WTC11 (cell line): Measurements from ENCODE around the gene IBSP.

Source experiments
- ATF3 ChIP-seq: sonication (generic); formaldehyde crosslinking; conservative IDR thresholded peaks from 2 replicates; pipeline ENCODE4 v1.8.1; 2022; ENCODE audit warnings: mild to moderate bottlenecking, missing genetic modification reagents
- CREB1 ChIP-seq: sonication (generic); formaldehyde crosslinking; IDR thresholded peaks from 2 replicates; pipeline ENCODE4 v1.8.0; 2023; ENCODE audit warnings: mild to moderate bottlenecking, missing genetic modification reagents
- CTCF ChIP-seq: fragments of 200-600 bp; IDR thresholded peaks from 2 replicates; pipeline ENCODE4 v1.8.0; 2022; ENCODE audit warnings: antibody characterized with exemption
- ESRRA ChIP-seq: sonication (generic); formaldehyde crosslinking; IDR thresholded peaks from 2 replicates; pipeline ENCODE4 v1.8.1; 2022; ENCODE audit warnings: mild to moderate bottlenecking, missing genetic modification reagents, borderline replicate concordance
- ETV6 ChIP-seq: sonication (generic); formaldehyde crosslinking; IDR thresholded peaks from 2 replicates; pipeline ENCODE4 v1.8.1; 2022; ENCODE audit warnings: mild to moderate bottlenecking, missing genetic modification reagents
- MAX ChIP-seq: sonication (generic); formaldehyde crosslinking; IDR thresholded peaks from 2 replicates; pipeline ENCODE4 v1.8.0; 2022; ENCODE audit warnings: mild to moderate bottlenecking, missing genetic modification reagents
- NR1H2 ChIP-seq: sonication (generic); formaldehyde crosslinking; IDR thresholded peaks from 2 replicates; pipeline ENCODE4 v1.9.0; 2021; ENCODE audit warnings: mild to moderate bottlenecking, moderate library complexity, missing genetic modification reagents
- SP1 ChIP-seq: sonication (generic); formaldehyde crosslinking; conservative IDR thresholded peaks from 2 replicates; pipeline ENCODE4 v1.8.1; 2022; ENCODE audit warnings: missing genetic modification reagents

GRCh38 chr4:87851332-87851731 is 52.0 kb downstream of the IBSP start:
- TF ChIP-seq CTCF (no peak), ETV6 (no peak), ESRRA (CRISPR knock-in tag) (no peak), SP1 (CRISPR knock-in tag) (no peak), CREB1 (CRISPR knock-in tag) (no peak), NR1H2 (CRISPR knock-in tag) (no peak), MAX (no peak), ATF3 (no peak)
